Trophoblast cell (in vitro differentiated cells and primary cell): Measurements from ENCODE around the gene IFI27L2.

Source experiments
- DNase-seq, 2 donors: peaks; one replicate each; pipeline ENCODE4 v3.0.0-alpha.2; 2016
- H2AFZ ChIP-seq: 2 replicates; pipeline ENCODE4 v1.6.1; 2013; ENCODE audit warnings: low read length, moderate library complexity, mild to moderate bottlenecking; ENCODE audit not compliant: insufficient read depth, poor library complexity
- H2AK5ac ChIP-seq: 2 replicates; pipeline ENCODE4 v1.6.1; 2013; ENCODE audit warnings: mild to moderate bottlenecking, low read length
- H2BK120ac ChIP-seq: 2 replicates; pipeline ENCODE4 v1.6.1; 2013; ENCODE audit warnings: low read length, mild to moderate bottlenecking, moderate library complexity; ENCODE audit not compliant: insufficient read depth, poor library complexity
- H2BK12ac ChIP-seq: 2 replicates; pipeline ENCODE4 v1.6.1; 2013; ENCODE audit warnings: mild to moderate bottlenecking, low read length, moderate library complexity
- H2BK5ac ChIP-seq: 2 replicates; pipeline ENCODE4 v1.6.1; 2013; ENCODE audit warnings: low read length, low read depth, moderate library complexity, mild to moderate bottlenecking; ENCODE audit not compliant: poor library complexity
- H3K14ac ChIP-seq: 2 replicates; pipeline ENCODE4 v1.6.1; 2013; ENCODE audit warnings: mild to moderate bottlenecking, low read length
- H3K18ac ChIP-seq: 2 replicates; pipeline ENCODE4 v1.6.1; 2013; ENCODE audit warnings: mild to moderate bottlenecking, low read length
- H3K23ac ChIP-seq: 2 replicates; pipeline ENCODE4 v1.6.1; 2013; ENCODE audit warnings: low read length
- H3K27ac ChIP-seq: 2 replicates; pipeline ENCODE4 v1.5.1; 2013; ENCODE audit warnings: low read depth, mild to moderate bottlenecking, inconsistent platforms, low read length, moderate library complexity
- H3K27me3 ChIP-seq: 2 replicates; pipeline ENCODE4 v1.6.1; 2013; ENCODE audit warnings: inconsistent platforms, mild to moderate bottlenecking, low read length, moderate library complexity; ENCODE audit not compliant: insufficient read depth
- H3K36me3 ChIP-seq, 2 experiments: 1 replicate in 1 of 2; 2 replicates in 1 of 2; pipeline ENCODE4 v1.6.1; 2013; ENCODE audit warnings: low read length in 2 of 2, mild to moderate bottlenecking in 2 of 2, moderate library complexity in 1 of 2; ENCODE audit not compliant: insufficient read depth in 2 of 2, control insufficient read depth in 1 of 2
- H3K4ac ChIP-seq: 2 replicates; pipeline ENCODE4 v1.6.1; 2013; ENCODE audit warnings: low read depth, mild to moderate bottlenecking, low read length, moderate library complexity
- H3K4me1 ChIP-seq, 2 experiments: 1 replicate in 1 of 2; 2 replicates in 1 of 2; pipeline ENCODE4 v1.6.1; 2013; ENCODE audit warnings: low read length in 2 of 2, mild to moderate bottlenecking in 2 of 2, moderate library complexity in 1 of 2; ENCODE audit not compliant: insufficient read depth in 2 of 2, control insufficient read depth in 1 of 2
- H3K4me2 ChIP-seq: 2 replicates; pipeline ENCODE4 v1.6.1; 2013; ENCODE audit warnings: inconsistent platforms, mild to moderate bottlenecking, low read length, moderate library complexity
- H3K4me3 ChIP-seq: 2 replicates; pipeline ENCODE4 v1.5.1; 2013; ENCODE audit warnings: mild to moderate bottlenecking, low read depth, low read length, inconsistent platforms
- H3K79me1 ChIP-seq: one replicate; pipeline ENCODE4 v1.6.1; 2013; ENCODE audit warnings: low read length
- H3K79me2 ChIP-seq: 2 replicates; pipeline ENCODE4 v1.6.1; 2013; ENCODE audit warnings: low read length, mild to moderate bottlenecking; ENCODE audit not compliant: control insufficient read depth, insufficient read depth, poor library complexity
- H3K9ac ChIP-seq: 2 replicates; pipeline ENCODE4 v1.6.1; 2013; ENCODE audit warnings: mild to moderate bottlenecking, low read length
- H3K9me3 ChIP-seq: 2 replicates; pipeline ENCODE4 v1.6.1; 2013; ENCODE audit warnings: low read depth, mild to moderate bottlenecking, control low read depth, inconsistent platforms, low read length; ENCODE audit not compliant: insufficient read depth
- H4K12ac ChIP-seq: 2 replicates; pipeline ENCODE4 v1.6.1; 2013; ENCODE audit warnings: low read depth, mild to moderate bottlenecking, low read length, moderate library complexity
- H4K8ac ChIP-seq: 2 replicates; pipeline ENCODE4 v1.6.1; 2013; ENCODE audit warnings: low read depth, mild to moderate bottlenecking, low read length, moderate library complexity
- H4K91ac ChIP-seq: one replicate; pipeline ENCODE4 v1.6.1; 2013; ENCODE audit warnings: low read depth, mild to moderate bottlenecking, low read length, moderate library complexity
- WGBS: extraction: QIAGEN DNeasy Blood & Tissue Kit; methylation state at CpG from one replicate; pipeline ENCODE4 v1.1.7; 2013; ENCODE audit warnings: missing lambda C conversion rate; ENCODE audit not compliant: insufficient read length, insufficient coverage; ENCODE audit errors: extremely low coverage; 5-methylcytosine and 5-hydroxymethylcytosine counted together

IFI27L2 gene

DNA sequence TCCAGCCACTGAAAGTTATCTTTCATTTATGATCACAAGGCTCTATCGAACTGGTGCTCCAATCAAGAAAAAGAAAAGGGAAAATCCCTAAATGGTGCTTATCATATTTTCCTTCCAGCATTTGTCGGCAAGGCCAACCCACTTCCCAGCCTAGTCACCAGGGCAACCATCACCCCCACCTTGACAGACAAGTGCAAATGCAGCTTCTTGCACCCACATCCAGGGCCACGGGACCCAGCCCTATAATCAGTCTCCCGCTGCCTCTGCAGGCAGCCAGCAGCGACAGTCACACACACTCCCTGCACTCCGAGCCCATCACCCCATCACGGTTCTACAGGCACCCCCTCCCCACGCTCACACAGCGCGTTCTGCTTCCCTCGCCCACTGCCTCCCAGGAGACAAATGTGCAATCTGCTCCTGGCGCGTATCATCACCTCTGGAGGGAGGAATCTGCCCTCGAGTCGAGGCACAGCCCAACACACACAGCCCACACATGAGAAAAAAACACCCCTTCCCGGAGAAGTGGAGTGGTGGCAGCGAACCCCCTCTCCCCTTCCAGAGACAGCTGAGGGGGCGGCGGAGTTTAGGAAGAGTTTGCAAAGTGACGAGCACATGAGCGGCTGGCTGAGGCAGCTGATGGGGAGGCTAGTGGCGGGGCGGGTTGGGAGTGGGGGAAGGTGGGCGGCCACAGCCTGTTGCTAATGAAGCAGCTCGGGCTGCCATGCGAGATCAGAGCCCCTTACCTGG, 35.5 kb upstream of the IFI27L2 start:
- no peak overlapping the region for H3K18ac ChIP-seq
- no peak overlapping the region for H3K23ac ChIP-seq
- no peak overlapping the region for H2BK5ac ChIP-seq
- no peak overlapping the region for H4K91ac ChIP-seq
- H2BK12ac ChIP-seq, result no peak overlapping the region
- H3K4me1 ChIP-seq, result no peaks in the 10 kb centered on the region
- no peak overlapping the region for H2BK120ac ChIP-seq
- no peaks in the 10 kb centered on the region for H3K79me2 ChIP-seq
- no peak overlapping the region for H4K8ac ChIP-seq
- H2AK5ac ChIP-seq, result no peak overlapping the region
- no peak overlapping the region for H3K9ac ChIP-seq
- no CpG with 5 or more reads among the region's 26 CpGs for WGBS
- H3K79me1 ChIP-seq, result no peaks in the 10 kb centered on the region
- H3K36me3 ChIP-seq, result no peaks in the 10 kb centered on the region
- H4K12ac ChIP-seq, result no peak overlapping the region
- DNase-seq, result no peak
- H3K9me3 ChIP-seq, result peaks cover 3% of the 10 kb centered on the region
- no peak overlapping the region for H3K4me2 ChIP-seq
- H3K27me3 ChIP-seq, result no peaks in the 10 kb centered on the region
- no peak overlapping the region for H2AFZ ChIP-seq
- H3K4ac ChIP-seq, result no peak overlapping the region
- H3K27ac ChIP-seq, result no peak overlapping the region
- H3K14ac ChIP-seq, result no peak overlapping the region
- H3K4me3 ChIP-seq, result no peak overlapping the region

DNA sequence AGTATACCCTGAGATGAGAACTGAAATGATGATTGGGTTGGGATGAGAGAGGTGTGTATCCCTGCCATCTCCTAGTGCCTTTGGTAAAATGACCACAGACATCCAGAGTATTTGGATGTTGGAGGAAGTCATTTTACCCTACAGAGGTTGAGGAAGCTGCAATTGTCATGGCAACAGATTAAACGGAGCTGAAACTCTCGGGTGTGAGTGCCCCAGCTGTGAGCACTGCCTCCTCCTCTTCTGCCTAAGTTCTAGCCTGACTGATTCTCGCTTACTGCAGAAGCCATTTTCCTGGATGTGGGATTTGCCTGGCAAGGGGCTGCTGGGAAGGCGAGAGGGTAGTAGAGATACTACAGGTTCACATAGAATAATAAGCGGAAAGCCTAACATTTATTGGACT, 34.4 kb upstream of the IFI27L2 start:
- no CpG with 5 or more reads among the region's 5 CpGs for WGBS
- H3K4ac ChIP-seq, result no peak overlapping the region
- no peak overlapping the region for H3K9ac ChIP-seq
- H3K36me3 ChIP-seq, result no peaks in the 10 kb centered on the region
- H2AK5ac ChIP-seq, result no peak overlapping the region
- no peak overlapping the region for H3K27ac ChIP-seq
- no peak overlapping the region for H2BK5ac ChIP-seq
- H4K91ac ChIP-seq, result no peak overlapping the region
- no peaks in the 10 kb centered on the region for H3K27me3 ChIP-seq
- H4K8ac ChIP-seq, result no peak overlapping the region
- no peaks in the 10 kb centered on the region for H3K4me1 ChIP-seq
- H3K14ac ChIP-seq, result no peak overlapping the region
- H3K4me3 ChIP-seq, result no peak overlapping the region
- no peak overlapping the region for H3K23ac ChIP-seq
- no peak overlapping the region for H2BK12ac ChIP-seq
- no peaks in the 10 kb centered on the region for H3K79me1 ChIP-seq
- no peak overlapping the region for H3K18ac ChIP-seq
- DNase-seq, result no peak
- H3K4me2 ChIP-seq, result no peak overlapping the region
- H4K12ac ChIP-seq, result no peak overlapping the region
- no peak overlapping the region for H2BK120ac ChIP-seq
- no peaks in the 10 kb centered on the region for H3K79me2 ChIP-seq
- H2AFZ ChIP-seq, result no peak overlapping the region
- peaks cover 3% of the 10 kb centered on the region for H3K9me3 ChIP-seq

DNA sequence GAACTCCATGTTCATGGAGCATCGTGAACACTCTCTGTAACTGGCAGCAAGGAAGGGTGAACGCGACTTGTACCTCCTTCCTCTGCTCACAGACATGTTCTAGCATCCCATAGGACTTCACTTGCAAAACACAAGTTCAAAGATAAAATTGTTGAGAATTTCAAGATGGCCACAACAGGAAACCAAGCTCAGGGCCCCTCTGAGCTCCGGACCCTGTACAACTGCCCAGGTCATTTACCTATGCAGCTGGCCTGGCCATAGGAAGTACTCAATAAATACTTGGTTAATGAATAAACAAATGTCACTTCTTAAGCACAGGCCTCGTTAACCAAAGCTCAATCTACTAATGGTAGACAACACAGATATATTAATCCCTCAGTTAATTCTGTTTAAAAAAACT, 33.1 kb upstream of the IFI27L2 start:
- H3K4me3 ChIP-seq, result no peak overlapping the region
- H3K36me3 ChIP-seq, result no peaks in the 10 kb centered on the region
- H2BK120ac ChIP-seq, result no peak overlapping the region
- no peaks in the 10 kb centered on the region for H3K79me1 ChIP-seq
- no peak overlapping the region for H3K9ac ChIP-seq
- no peak overlapping the region for H4K8ac ChIP-seq
- no peak overlapping the region for H2BK5ac ChIP-seq
- H4K12ac ChIP-seq, result no peak overlapping the region
- no peak for DNase-seq
- no peak overlapping the region for H3K18ac ChIP-seq
- H3K14ac ChIP-seq, result no peak overlapping the region
- H2AK5ac ChIP-seq, result no peak overlapping the region
- H3K4me2 ChIP-seq, result no peak overlapping the region
- no peaks in the 10 kb centered on the region for H3K4me1 ChIP-seq
- H3K23ac ChIP-seq, result no peak overlapping the region
- peaks cover 3% of the 10 kb centered on the region for H3K9me3 ChIP-seq
- no peaks in the 10 kb centered on the region for H3K27me3 ChIP-seq
- WGBS, result no CpG with 5 or more reads among the region's 5 CpGs
- no peak overlapping the region for H3K4ac ChIP-seq
- H3K27ac ChIP-seq, result no peak overlapping the region
- H2BK12ac ChIP-seq, result no peak overlapping the region
- no peak overlapping the region for H2AFZ ChIP-seq
- H3K79me2 ChIP-seq, result no peaks in the 10 kb centered on the region
- no peak overlapping the region for H4K91ac ChIP-seq

DNA sequence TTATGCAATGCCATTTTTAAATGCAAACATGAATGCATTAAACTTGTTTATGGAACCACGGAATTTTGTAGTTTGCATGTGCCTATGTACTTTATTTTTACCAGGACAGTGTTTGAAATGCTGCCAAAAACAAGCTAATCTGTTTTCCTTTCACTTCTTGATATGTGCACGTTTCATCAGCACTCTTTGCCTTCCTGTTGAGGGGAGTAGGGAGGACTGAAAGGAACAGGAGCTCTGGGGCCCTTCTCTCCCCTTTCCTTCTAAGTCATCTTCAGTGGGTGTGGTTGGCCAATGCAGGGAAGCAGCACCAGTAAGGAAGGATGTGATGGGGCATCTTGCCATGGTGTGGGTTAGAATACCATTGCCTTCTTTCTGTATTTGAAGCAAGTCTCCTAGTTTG, 32.6 kb upstream of the IFI27L2 start:
- H4K12ac ChIP-seq, result no peak overlapping the region
- H2AFZ ChIP-seq, result no peak overlapping the region
- H3K4me3 ChIP-seq, result no peak overlapping the region
- no peak overlapping the region for H3K9ac ChIP-seq
- no peaks in the 10 kb centered on the region for H3K79me1 ChIP-seq
- H3K27ac ChIP-seq, result no peak overlapping the region
- H2BK12ac ChIP-seq, result no peak overlapping the region
- no peak overlapping the region for H3K18ac ChIP-seq
- no peaks in the 10 kb centered on the region for H3K36me3 ChIP-seq
- no peak overlapping the region for H2BK120ac ChIP-seq
- no peak overlapping the region for H3K14ac ChIP-seq
- H4K8ac ChIP-seq, result no peak overlapping the region
- no peak overlapping the region for H3K4ac ChIP-seq
- H3K4me1 ChIP-seq, result no peaks in the 10 kb centered on the region
- H2BK5ac ChIP-seq, result no peak overlapping the region
- H3K27me3 ChIP-seq, result no peaks in the 10 kb centered on the region
- H2AK5ac ChIP-seq, result no peak overlapping the region
- no peak overlapping the region for H3K4me2 ChIP-seq
- peaks cover 3% of the 10 kb centered on the region for H3K9me3 ChIP-seq
- no peak overlapping the region for H3K23ac ChIP-seq
- no CpG with 5 or more reads among the region's 2 CpGs for WGBS
- H4K91ac ChIP-seq, result no peak overlapping the region
- DNase-seq, result no peak
- H3K79me2 ChIP-seq, result no peaks in the 10 kb centered on the region
